GM10847 (cell line): ENCODE data around the gene TBC1D23.

ENCODE experiments used
- POLR2A ChIP-seq: IDR thresholded peaks from 2 replicates; pipeline ENCODE4 v1.6.1; 2011; ENCODE audit not compliant: insufficient read length; ENCODE audit errors: extremely low read depth

Gene TBC1D23

GRCh38 chr3:100330651-100331050 lies 69.9 kb downstream of the TBC1D23 start:
- TF ChIP-seq POLR2A, result no peak

- no peak for TF ChIP-seq POLR2A
These were observed 70.9 kb downstream of the TBC1D23 start for GRCh38 chr3:100331660-100332059.

GRCh38 chr3:100333051-100333450 lies 72.3 kb downstream of the TBC1D23 start:
- TF ChIP-seq POLR2A, result no peak

- no peak for TF ChIP-seq POLR2A
These were observed 73.2 kb downstream of the TBC1D23 start for GRCh38 chr3:100333970-100334487.

GRCh38 chr3:100334488-100335351 lies 73.9 kb downstream of the TBC1D23 start, which contains the start of gene NIT2:
TSS of gene NIT2 (plus strand) at chr3:100334757. CDS start at chr3:100334792, 35 bp downstream.
- peak; percentile 75 for TF ChIP-seq POLR2A

GRCh38 chr3:100335434-100335833 lies 74.6 kb downstream of the TBC1D23 start:
- TF ChIP-seq POLR2A, result no peak

GRCh38 chr3:100338911-100339310 lies 78.1 kb downstream of the TBC1D23 start:
- TF ChIP-seq POLR2A, result no peak

GRCh38 chr3:100339786-100340185 lies 79.0 kb downstream of the TBC1D23 start:
- TF ChIP-seq POLR2A, result no peak

- no peak for TF ChIP-seq POLR2A
These were observed 79.7 kb downstream of the TBC1D23 start for GRCh38 chr3:100340527-100340926.

GRCh38 chr3:100348727-100349126 lies 87.9 kb downstream of the TBC1D23 start:
- no peak for TF ChIP-seq POLR2A

GRCh38 chr3:100352296-100353231 lies 91.8 kb downstream of the TBC1D23 start:
- TF ChIP-seq POLR2A, result no peak

- TF ChIP-seq POLR2A, result no peak
These were observed 94.1 kb downstream of the TBC1D23 start for GRCh38 chr3:100354850-100355249.

GRCh38 chr3:100358413-100358812 lies 97.6 kb downstream of the TBC1D23 start:
- no peak for TF ChIP-seq POLR2A

GRCh38 chr3:100359035-100359434 lies 98.2 kb downstream of the TBC1D23 start:
- no peak for TF ChIP-seq POLR2A

- no peak for TF ChIP-seq POLR2A
These were observed 100.1 kb downstream of the TBC1D23 start for GRCh38 chr3:100360757-100361496.
